GM12873 (cell line): ENCODE results near the gene CRELD2.

Source experiments
- TF ChIP-seq, protein P1 (sequence below): IDR thresholded peaks from 2 replicates; pipeline ENCODE4 v1.5.1; 2012; ENCODE audit warnings: low read depth, mild to moderate bottlenecking, moderate library complexity, low read length, control low read depth; ENCODE audit not compliant: insufficient read depth; ENCODE audit errors: missing control alignments

Gene CRELD2

DNA sequence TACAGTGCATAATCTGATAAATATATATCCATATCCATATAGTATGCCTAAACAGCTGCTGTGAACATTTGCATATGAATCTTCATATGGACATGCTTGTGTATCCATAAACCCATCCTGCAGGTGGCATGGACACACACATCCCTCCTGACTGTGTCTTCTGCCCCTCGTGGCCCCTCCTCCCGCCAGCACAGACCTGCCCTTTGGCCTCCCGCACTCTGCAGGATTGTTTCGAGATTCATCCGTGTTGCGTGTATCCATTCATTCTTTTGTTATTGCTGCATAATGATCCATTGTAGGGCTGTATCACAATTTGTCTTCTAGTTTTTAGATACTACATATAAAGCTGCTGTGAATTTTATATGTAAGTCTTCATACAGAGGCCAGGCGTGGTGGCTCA lies 40.8 kb upstream of the CRELD2 start:
- TF ChIP-seq, protein P1, sequence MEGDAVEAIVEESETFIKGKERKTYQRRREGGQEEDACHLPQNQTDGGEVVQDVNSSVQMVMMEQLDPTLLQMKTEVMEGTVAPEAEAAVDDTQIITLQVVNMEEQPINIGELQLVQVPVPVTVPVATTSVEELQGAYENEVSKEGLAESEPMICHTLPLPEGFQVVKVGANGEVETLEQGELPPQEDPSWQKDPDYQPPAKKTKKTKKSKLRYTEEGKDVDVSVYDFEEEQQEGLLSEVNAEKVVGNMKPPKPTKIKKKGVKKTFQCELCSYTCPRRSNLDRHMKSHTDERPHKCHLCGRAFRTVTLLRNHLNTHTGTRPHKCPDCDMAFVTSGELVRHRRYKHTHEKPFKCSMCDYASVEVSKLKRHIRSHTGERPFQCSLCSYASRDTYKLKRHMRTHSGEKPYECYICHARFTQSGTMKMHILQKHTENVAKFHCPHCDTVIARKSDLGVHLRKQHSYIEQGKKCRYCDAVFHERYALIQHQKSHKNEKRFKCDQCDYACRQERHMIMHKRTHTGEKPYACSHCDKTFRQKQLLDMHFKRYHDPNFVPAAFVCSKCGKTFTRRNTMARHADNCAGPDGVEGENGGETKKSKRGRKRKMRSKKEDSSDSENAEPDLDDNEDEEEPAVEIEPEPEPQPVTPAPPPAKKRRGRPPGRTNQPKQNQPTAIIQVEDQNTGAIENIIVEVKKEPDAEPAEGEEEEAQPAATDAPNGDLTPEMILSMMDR = no peak

DNA sequence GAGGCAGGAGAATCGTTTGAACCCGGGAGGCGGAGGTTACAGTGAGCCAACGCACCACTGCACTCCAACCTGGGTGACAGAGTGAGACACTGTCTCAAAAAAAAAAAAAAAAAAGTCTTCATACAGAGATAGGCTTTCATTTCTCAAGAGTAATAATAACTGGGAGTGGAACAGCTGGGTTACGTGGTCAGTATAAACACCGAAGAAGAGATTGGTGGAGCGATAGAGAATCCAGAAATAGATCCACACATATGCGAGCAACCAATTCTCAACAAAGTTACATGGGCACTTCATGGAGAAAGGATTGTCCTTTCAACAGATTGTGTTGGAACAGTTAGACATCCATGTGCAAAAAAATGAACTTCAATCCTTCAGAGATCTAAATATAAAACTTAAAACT lies 40.2 kb upstream of the CRELD2 start:
- TF ChIP-seq, protein P1 = no peak

DNA sequence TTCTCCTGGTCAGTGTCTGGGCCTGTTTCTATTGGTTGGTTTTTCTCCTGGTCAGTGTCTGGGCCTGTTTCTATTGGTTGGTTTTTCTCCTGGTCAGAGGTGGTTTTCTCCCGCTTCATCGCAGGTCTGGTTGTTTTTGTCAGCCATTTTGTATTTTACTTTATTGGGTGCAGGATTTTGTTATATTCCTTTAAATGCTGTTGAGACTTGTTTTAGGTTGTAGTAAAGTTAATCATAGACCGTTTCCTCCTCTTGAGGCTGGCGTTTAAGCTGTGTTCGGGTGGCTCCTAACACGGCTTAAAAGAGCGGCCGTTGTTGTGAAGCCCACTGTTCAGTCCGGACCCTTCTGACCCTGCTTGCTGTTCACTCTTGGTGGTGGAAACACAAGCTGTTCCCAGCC lies 38.6 kb upstream of the CRELD2 start:
- TF ChIP-seq, protein P1 = no peak

DNA sequence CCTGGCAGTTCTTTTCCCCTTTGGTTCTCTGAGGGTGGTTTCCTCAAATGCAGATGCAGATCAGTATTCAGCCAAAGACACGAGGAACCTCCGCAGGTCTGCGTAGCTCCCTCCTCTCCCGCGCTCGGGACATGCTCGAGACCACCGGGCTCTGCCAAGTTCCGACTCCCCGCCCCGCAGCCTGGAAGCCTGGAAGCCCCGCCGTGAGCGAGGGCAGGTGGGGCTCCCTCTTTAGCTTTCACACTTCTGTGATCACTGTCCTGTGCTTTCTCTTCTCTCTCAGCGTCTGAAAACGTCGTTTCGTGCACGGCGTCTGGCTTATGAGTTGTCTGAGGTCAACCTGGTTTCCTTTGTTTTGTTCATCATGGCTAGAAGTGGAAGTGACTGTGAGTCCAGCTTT lies 38.2 kb upstream of the CRELD2 start:
- TF ChIP-seq, protein P1 = no peak

DNA sequence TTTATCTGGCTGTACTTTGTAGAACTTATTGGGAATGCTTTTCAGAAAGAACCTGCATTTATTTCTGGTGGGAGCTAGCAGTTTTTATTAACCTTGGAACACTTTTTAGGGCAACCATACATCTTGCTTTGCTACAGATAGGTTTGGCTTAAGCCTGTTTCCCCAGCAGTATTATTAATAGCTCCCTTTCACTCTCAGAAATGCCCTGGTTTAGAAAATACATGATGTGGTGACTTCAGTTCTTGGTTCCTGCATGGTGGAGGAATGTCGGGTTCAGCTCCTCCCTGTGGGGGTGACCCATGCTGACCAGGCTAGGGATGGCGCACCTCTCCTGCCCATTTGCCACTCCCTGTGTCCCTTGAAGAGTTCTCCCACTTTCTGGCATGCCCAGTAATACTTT lies 36.6 kb upstream of the CRELD2 start:
- TF ChIP-seq, protein P1 = no peak

DNA sequence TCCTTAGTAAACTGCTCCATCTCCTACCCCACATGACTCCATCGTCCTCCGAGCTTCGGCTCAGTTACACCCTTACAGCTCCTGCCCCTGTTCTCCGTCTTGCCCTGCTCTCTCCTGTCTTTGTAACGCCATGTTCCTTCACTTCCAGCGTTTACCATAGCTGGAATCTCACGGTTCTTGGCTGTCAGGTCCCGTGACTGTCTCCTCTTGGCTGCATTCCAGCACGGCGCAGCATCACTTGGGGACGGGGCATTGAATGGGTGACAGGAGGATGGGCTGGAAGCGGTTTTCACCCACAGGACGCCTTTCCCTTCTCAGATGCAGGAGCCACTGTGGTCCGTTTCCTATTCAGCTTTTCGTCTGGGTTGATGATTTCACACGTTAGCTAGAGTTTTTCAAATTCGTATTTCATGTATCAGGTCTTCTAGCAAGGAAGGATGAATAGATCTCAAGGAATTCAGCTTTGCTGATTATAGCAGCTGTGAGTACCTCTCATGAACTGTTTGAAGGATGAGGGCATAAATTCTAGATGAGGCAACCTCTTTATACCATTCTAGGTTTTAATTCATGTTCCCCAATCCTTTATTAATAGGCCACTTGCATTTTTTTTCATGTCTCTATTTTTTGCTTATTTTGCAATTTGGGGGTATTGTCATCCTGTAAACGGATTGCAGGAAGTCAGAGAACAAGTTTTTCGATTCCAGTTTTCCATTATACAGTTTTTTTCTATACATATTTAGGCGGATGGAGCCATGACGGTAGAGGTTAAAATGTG lies 35.7 kb upstream of the CRELD2 start:
- TF ChIP-seq, protein P1 = no peak

DNA sequence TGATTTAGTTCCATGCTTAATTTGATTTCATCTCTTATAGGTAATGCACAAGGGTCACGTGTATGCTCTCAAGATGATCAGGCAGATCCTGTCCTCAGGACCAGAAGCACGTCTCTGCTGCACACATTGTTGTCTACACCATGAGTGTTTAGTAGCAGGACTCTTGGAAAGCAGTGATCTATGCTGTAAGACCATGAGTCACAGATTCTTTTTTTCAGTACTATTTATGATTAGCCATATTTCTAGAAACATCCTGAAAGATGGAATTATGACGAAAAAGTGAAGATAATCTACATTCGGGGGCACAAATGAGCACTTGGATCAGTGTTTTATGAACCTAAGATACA lies 35.2 kb upstream of the CRELD2 start:
- TF ChIP-seq, protein P1 = no peak

DNA sequence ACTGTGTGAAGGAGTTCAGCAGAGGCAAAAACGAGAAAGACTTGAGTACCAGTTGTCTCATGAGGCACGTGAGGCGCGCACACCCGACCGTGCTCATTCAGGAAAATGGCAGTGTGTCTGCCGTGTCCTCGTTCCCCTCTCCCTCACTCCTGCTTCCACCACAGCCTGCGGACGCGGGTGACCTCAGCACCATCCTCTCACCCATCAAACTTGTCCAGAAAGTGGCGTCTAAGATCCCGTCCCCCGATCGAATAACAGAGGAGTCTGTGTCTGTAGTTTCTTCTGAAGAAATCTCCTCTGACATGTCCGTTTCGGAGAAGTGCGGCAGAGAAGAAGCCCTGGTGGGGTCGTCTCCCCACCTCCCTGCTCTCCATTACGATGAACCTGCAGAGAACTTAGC lies 34.4 kb upstream of the CRELD2 start:
- TF ChIP-seq, protein P1 = no peak
